C4-2B (cell line): Measurements from ENCODE around the gene RIT1.

ENCODE experiments used
- CTCF ChIP-seq: fragments of 450-650 bp; conservative IDR thresholded peaks from 2 replicates; pipeline ENCODE4 v1.5.1; 2017; ENCODE audit warnings: mild to moderate bottlenecking
- ZFX ChIP-seq: fragments of 450-650 bp; IDR thresholded peaks from 2 replicates; pipeline ENCODE4 v1.6.1; 2017

DNA sequence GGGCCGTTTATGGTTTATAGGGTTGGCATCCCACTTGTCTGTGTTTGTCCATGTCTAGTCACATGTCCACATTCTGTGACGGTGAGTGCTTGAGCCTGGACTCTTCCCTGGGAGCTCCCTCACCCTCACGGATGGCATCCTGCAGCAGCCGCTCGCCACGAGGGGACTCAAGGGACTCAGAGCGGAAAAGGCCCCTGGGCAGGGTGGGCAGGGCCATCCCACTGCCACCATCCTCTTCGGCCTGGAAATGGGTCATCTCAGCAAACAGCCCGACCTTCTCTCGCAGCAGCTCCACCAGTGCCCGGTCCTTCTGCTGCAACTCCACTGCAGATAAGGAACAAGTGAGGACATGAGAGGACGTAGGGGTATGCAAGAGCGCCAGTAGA, 41.3 kb upstream of the RIT1 start:
- TF ChIP-seq CTCF (no peak), ZFX (no peak)
